Stimulated activated CD8-positive, alpha-beta memory T cell treated with anti-CD3 and anti-CD28 coated beads, Interleukin-15, amount 100 ng/mL, for 1 hour (primary cell): Measurements from ENCODE around the gene ECE1.

Source experiments
- DNase-seq: peaks from one replicate; pipeline ENCODE4 v3.0.0-alpha.2; 2020; ENCODE audit warnings: low read depth

The ECE1 gene

GRCh38 chr1:21307663-21308305 lies 17.5 kb upstream of the ECE1 start:
- DNase-seq: no peak

GRCh38 chr1:21307210-21307609 lies 16.9 kb upstream of the ECE1 start:
- no peak for DNase-seq

- DNase-seq: no peak
Measured at GRCh38 chr1:21305900-21306189, 15.6 kb upstream of the ECE1 start.

- DNase-seq: no peak
Measured at GRCh38 chr1:21305155-21305899, 15.1 kb upstream of the ECE1 start.

GRCh38 chr1:21304488-21304887 lies 14.2 kb upstream of the ECE1 start:
- DNase-seq: no peak

- no peak for DNase-seq
Measured at GRCh38 chr1:21302747-21303715, 12.8 kb upstream of the ECE1 start.

- no peak for DNase-seq
Measured at GRCh38 chr1:21301794-21302440, 11.7 kb upstream of the ECE1 start.

GRCh38 chr1:21300774-21301173 lies 10.5 kb upstream of the ECE1 start:
- no peak for DNase-seq

- DNase-seq: no peak
Measured at GRCh38 chr1:21299780-21300395, 9.6 kb upstream of the ECE1 start.

- DNase-seq: no peak
Measured at GRCh38 chr1:21298981-21299391, 8.7 kb upstream of the ECE1 start.

GRCh38 chr1:21297975-21298374 lies 7.7 kb upstream of the ECE1 start:
- no peak for DNase-seq

- no peak for DNase-seq
Measured at GRCh38 chr1:21296509-21297354, 6.5 kb upstream of the ECE1 start.

- no peak for DNase-seq
Measured at GRCh38 chr1:21295545-21295944, 5.3 kb upstream of the ECE1 start.

- no peak for DNase-seq
Measured at GRCh38 chr1:21295002-21295401, 4.7 kb upstream of the ECE1 start.

- peak; percentile 64 for DNase-seq
Measured at GRCh38 chr1:21294266-21294989, 4.2 kb upstream of the ECE1 start.

- peak; percentile 41 for DNase-seq
Measured at GRCh38 chr1:21293537-21294265, 3.4 kb upstream of the ECE1 start.

- DNase-seq: no peak
Measured at GRCh38 chr1:21292984-21293536, 2.8 kb upstream of the ECE1 start.

- no peak for DNase-seq
Measured at GRCh38 chr1:21292503-21292983, 2.3 kb upstream of the ECE1 start.

GRCh38 chr1:21291964-21292363 lies 1.7 kb upstream of the ECE1 start:
- DNase-seq: no peak
